Islet precursor cell (in vitro differentiated cells): ENCODE measurements around the gene PSMG3.

Source experiments
- DNase-seq: peaks from one replicate; pipeline ENCODE4 v3.0.0-alpha.2; 2018

The PSMG3 gene

GRCh38 chr7:1557006-1557405 is 12.8 kb downstream of the PSMG3 start:
- DNase-seq, result no peak

GRCh38 chr7:1555813-1556543 is 13.9 kb downstream of the PSMG3 start, which contains the start of gene TMEM184A:
TSS of gene TMEM184A (minus strand) at chr7:1556205. CDS start at chr7:1555484, 721 bp downstream.
- DNase-seq, result peak; percentile 85

GRCh38 chr7:1555046-1555812 is 14.6 kb downstream of the PSMG3 start:
- DNase-seq, result peak; percentile 98

GRCh38 chr7:1554333-1555045 is 15.3 kb downstream of the PSMG3 start:
- no peak for DNase-seq

- no peak for DNase-seq
Observed at GRCh38 chr7:1553512-1554210, 16.2 kb downstream of the PSMG3 start.

GRCh38 chr7:1552200-1552599 is 17.6 kb downstream of the PSMG3 start:
- no peak for DNase-seq

GRCh38 chr7:1550846-1551155 is 19.0 kb downstream of the PSMG3 start:
- DNase-seq, result peak; percentile 48

GRCh38 chr7:1550005-1550845 is 19.6 kb downstream of the PSMG3 start:
- no peak for DNase-seq

- DNase-seq, result no peak
Observed at GRCh38 chr7:1549357-1550004, 20.4 kb downstream of the PSMG3 start.

GRCh38 chr7:1548944-1549343 is 20.9 kb downstream of the PSMG3 start:
- peak; percentile 50 for DNase-seq

GRCh38 chr7:1548438-1548831 is 21.4 kb downstream of the PSMG3 start:
- peak; percentile 67 for DNase-seq

- no peak for DNase-seq
Observed at GRCh38 chr7:1547777-1548437, 21.9 kb downstream of the PSMG3 start.

GRCh38 chr7:1546909-1547776 is 22.7 kb downstream of the PSMG3 start:
- no peak for DNase-seq

- DNase-seq, result peak; percentile 54
Observed at GRCh38 chr7:1546274-1546908, 23.4 kb downstream of the PSMG3 start.

GRCh38 chr7:1545417-1546246 is 24.2 kb downstream of the PSMG3 start:
- DNase-seq, result no peak

- no peak for DNase-seq
Observed at GRCh38 chr7:1544896-1545416, 24.9 kb downstream of the PSMG3 start.

GRCh38 chr7:1544178-1544895 is 25.5 kb downstream of the PSMG3 start:
- no peak for DNase-seq

- no peak for DNase-seq
Observed at GRCh38 chr7:1543826-1544177, 26.0 kb downstream of the PSMG3 start.
